Calu3 (cell line): ENCODE measurements around the gene SMIM26. TPM values are rescaled to one million over a fixed set of nuclear protein-coding genes. Genes with fewer than 3 reads are reported as not detected.

Experiments
- BruUV-seq: library from RNA; stranded (reverse); fragments of 400-500 nt; replicated peaks from 2 replicates; lab custom pipeline; 2021; lab: Mats Ljungman, UMichigan
- CTCF ChIA-PET: fragments of 300-600 bp; sonication (Branson Sonifier 250); formaldehyde crosslinking; loops from one replicate; lab custom pipeline; 2022; ENCODE audit warnings: antibody characterized with exemption; lab: Charles Lee
- DNase-seq: peaks from one replicate; pipeline ENCODE4 v3.0.0; 2022
- H3K27ac Mint-ChIP-seq: one replicate; pipeline ENCODE4 v1.8.0; 2022; ENCODE audit warnings: mixed read lengths; ENCODE audit not compliant: unreplicated experiment
- H3K27me3 Mint-ChIP-seq: one replicate; pipeline ENCODE4 v1.8.0; 2022; ENCODE audit warnings: mixed read lengths; ENCODE audit not compliant: unreplicated experiment
- H3K36me3 Mint-ChIP-seq: one replicate; pipeline ENCODE4 v1.8.0; 2022; ENCODE audit warnings: mild to moderate bottlenecking, moderate library complexity, mixed read lengths; ENCODE audit not compliant: insufficient read depth, unreplicated experiment
- H3K4me1 Mint-ChIP-seq: one replicate; pipeline ENCODE4 v1.8.0; 2022; ENCODE audit warnings: mild to moderate bottlenecking, low read depth, mixed read lengths; ENCODE audit not compliant: unreplicated experiment
- H3K4me3 Mint-ChIP-seq: one replicate; pipeline ENCODE4 v1.8.0; 2022; ENCODE audit warnings: mild to moderate bottlenecking, low read depth, moderate library complexity, mixed read lengths; ENCODE audit not compliant: unreplicated experiment
- H3K9me3 Mint-ChIP-seq: one replicate; pipeline ENCODE4 v1.8.0; 2022; ENCODE audit warnings: low read depth, mixed read lengths; ENCODE audit not compliant: unreplicated experiment
- intact Hi-C: fragments of 100-400 bp; cut with micrococcal nuclease; formaldehyde crosslinking; loops from one replicate; pipeline ENCODE4 v1.10.0; 2022; ENCODE audit not compliant: unreplicated experiment
- total RNA-seq: library from RNA; stranded (reverse); gene quantifications from 2 replicates; pipeline ENCODE4 v1.2.3, GENCODE V29; 2022
- TF ChIP-seq, protein P1 (sequence below): fragments of 200-600 bp; IDR thresholded peaks from one replicate; pipeline ENCODE4 v1.8.0; 2022; ENCODE audit warnings: antibody characterized with exemption; ENCODE audit not compliant: unreplicated experiment

The SMIM26 gene
- total RNA-seq, 1 experiment from 2014 or later, result 17.8 TPM

DNA sequence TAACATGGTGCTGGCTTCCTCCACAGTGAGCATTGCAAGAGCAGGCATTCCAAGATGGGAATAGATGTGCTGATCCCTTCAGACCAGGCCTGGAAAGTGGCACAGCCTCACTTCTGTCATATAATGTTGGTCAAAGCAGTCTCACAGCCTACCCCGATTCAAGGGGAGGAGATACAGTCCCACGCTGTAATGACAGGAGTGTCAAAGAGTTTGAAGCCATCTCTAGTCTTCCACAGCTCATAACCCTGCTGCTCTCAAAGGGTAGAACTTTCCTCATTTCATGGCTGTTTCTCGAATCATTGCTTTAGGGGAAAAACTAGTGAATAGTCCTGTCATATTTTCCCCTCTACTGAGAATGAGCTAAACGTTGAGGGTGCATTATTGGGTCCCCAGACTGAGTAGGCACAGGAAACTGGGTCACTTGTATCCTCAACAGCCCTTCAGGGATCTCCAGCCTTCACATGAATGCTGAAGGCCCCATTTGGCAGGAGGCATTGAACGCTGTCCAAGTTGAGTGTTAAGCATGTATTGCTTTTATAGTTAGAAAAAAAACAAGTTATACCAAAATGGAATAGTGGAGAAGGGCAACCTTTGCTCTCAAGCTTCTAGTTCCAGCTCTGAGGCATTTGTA is 47.9 kb downstream of the SMIM26 start:
- no TSS peak for BruUV-seq
- CTCF ChIA-PET, result no interaction called here
- Mint-ChIP-seq H3K9me3 (no peaks in the 10 kb centered on the region), H3K4me1 (no peaks in the 10 kb centered on the region), H3K27ac (no peak overlapping the region), H3K4me3 (no peak overlapping the region), H3K36me3 (no peaks in the 10 kb centered on the region), H3K27me3 (no peaks in the 10 kb centered on the region)
- DNase-seq, result no peak
- TF ChIP-seq, protein P1, sequence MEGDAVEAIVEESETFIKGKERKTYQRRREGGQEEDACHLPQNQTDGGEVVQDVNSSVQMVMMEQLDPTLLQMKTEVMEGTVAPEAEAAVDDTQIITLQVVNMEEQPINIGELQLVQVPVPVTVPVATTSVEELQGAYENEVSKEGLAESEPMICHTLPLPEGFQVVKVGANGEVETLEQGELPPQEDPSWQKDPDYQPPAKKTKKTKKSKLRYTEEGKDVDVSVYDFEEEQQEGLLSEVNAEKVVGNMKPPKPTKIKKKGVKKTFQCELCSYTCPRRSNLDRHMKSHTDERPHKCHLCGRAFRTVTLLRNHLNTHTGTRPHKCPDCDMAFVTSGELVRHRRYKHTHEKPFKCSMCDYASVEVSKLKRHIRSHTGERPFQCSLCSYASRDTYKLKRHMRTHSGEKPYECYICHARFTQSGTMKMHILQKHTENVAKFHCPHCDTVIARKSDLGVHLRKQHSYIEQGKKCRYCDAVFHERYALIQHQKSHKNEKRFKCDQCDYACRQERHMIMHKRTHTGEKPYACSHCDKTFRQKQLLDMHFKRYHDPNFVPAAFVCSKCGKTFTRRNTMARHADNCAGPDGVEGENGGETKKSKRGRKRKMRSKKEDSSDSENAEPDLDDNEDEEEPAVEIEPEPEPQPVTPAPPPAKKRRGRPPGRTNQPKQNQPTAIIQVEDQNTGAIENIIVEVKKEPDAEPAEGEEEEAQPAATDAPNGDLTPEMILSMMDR, result no peak
- intact Hi-C loops, result no loop called here

Other genes with a start within 250 kb of the SMIM26 start
- 0.86 and 1.0 TPM in 2 replicates for gene DZANK1, start 100.4 kb upstream of the SMIM26 start, total RNA-seq
- gene POLR3F, start 100.0 kb upstream of the SMIM26 start, total RNA-seq, result 4.1 and 4.2 TPM in 2 replicates
- 3.5 and 5.5 TPM in 2 replicates for gene RBBP9, start 70.2 kb upstream of the SMIM26 start, total RNA-seq
- gene SEC23B, start 59.5 kb upstream of the SMIM26 start, total RNA-seq, result 22.0 and 26.3 TPM in 2 replicates
- gene DTD1, start 20.6 kb downstream of the SMIM26 start, total RNA-seq, result 14.2 and 14.3 TPM in 2 replicates
- gene SCP2D1, start 246.4 kb downstream of the SMIM26 start, total RNA-seq, result not detected in 2 replicates